MM.1S (cell line): ENCODE results near the gene RINL.

Experiments used
- CTCF ChIP-seq: fragments of 300-600 bp; sonication (generic); IDR thresholded peaks from 2 replicates; pipeline ENCODE4 v1.5.1; 2016; ENCODE audit warnings: antibody characterized with exemption, low read length, mixed read lengths
- EZH2 ChIP-seq: fragments of 300-600 bp; sonication (generic); optimal IDR thresholded peaks from 2 replicates; pipeline ENCODE3; 2017; ENCODE audit warnings: low read depth, mild to moderate bottlenecking, antibody characterized with exemption, low read length, mixed read lengths
- EZH2phosphoT487 ChIP-seq: fragments of 300-600 bp; sonication (generic); IDR thresholded peaks from 2 replicates; pipeline ENCODE4 v1.6.1; 2018; ENCODE audit warnings: antibody characterized with exemption, low read length

GRCh38 chr19:38900743-38901190 lies 22.7 kb upstream of the RINL start:
- TF ChIP-seq CTCF = no peak
- TF ChIP-seq EZH2 = no peak
- TF ChIP-seq EZH2phosphoT487 = no peak
